Neural crest cell (in vitro differentiated cells): ENCODE results near the gene HOXC13. TPM values are rescaled to one million over a fixed set of nuclear protein-coding genes. Genes with fewer than 3 reads are reported as not detected.

ENCODE experiments used
- DNase-seq: peaks from one replicate; pipeline ENCODE4 v3.0.0; 2021; ENCODE audit warnings: low read depth, mixed read lengths, low spot score
- H3K27ac Mint-ChIP-seq: one replicate; pipeline ENCODE4 v1.8.0; 2021; ENCODE audit warnings: mild to moderate bottlenecking, mixed read lengths; ENCODE audit not compliant: unreplicated experiment
- H3K27me3 Mint-ChIP-seq: 2 replicates; pipeline ENCODE4 v1.8.0; 2021; ENCODE audit warnings: low read depth, mild to moderate bottlenecking, mixed read lengths
- H3K36me3 Mint-ChIP-seq: 2 replicates; pipeline ENCODE4 v1.8.0; 2021; ENCODE audit warnings: low read depth, mild to moderate bottlenecking, mixed read lengths
- H3K4me1 Mint-ChIP-seq: 2 replicates; pipeline ENCODE4 v1.8.0; 2021; ENCODE audit warnings: mixed read lengths
- H3K4me3 Mint-ChIP-seq: one replicate; pipeline ENCODE4 v1.8.0; 2021; ENCODE audit warnings: mild to moderate bottlenecking, mixed read lengths
- H3K9me3 Mint-ChIP-seq: 2 replicates; pipeline ENCODE4 v1.8.0; 2021; ENCODE audit warnings: mixed read lengths
- total RNA-seq: library from RNA; stranded (reverse); gene quantifications from 2 replicates; pipeline ENCODE4 v1.2.1, GENCODE V29; 2021
- TF ChIP-seq, protein P1 (sequence below): fragments of 200-600 bp; sonication (generic); conservative IDR thresholded peaks from 2 replicates; pipeline ENCODE4 v1.5.0; 2021; ENCODE audit warnings: antibody characterized with exemption, mild to moderate bottlenecking

HOXC13 gene
- total RNA-seq, 1 donor from 2014 or later, result not detected

GRCh38 chr12:53941750-53942149, 3.1 kb downstream of the HOXC13 start:
- DNase-seq, result no peak
- Mint-ChIP-seq H3K27me3 (peaks cover 98% of the 10 kb centered on the region), H3K9me3 (no peaks in the 10 kb centered on the region), H3K4me1 (no peaks in the 10 kb centered on the region), H3K4me3 (no peak overlapping the region), H3K27ac (no peak overlapping the region), H3K36me3 (no peaks in the 10 kb centered on the region)
- TF ChIP-seq, protein P1, sequence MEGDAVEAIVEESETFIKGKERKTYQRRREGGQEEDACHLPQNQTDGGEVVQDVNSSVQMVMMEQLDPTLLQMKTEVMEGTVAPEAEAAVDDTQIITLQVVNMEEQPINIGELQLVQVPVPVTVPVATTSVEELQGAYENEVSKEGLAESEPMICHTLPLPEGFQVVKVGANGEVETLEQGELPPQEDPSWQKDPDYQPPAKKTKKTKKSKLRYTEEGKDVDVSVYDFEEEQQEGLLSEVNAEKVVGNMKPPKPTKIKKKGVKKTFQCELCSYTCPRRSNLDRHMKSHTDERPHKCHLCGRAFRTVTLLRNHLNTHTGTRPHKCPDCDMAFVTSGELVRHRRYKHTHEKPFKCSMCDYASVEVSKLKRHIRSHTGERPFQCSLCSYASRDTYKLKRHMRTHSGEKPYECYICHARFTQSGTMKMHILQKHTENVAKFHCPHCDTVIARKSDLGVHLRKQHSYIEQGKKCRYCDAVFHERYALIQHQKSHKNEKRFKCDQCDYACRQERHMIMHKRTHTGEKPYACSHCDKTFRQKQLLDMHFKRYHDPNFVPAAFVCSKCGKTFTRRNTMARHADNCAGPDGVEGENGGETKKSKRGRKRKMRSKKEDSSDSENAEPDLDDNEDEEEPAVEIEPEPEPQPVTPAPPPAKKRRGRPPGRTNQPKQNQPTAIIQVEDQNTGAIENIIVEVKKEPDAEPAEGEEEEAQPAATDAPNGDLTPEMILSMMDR, result no peak

DNA sequence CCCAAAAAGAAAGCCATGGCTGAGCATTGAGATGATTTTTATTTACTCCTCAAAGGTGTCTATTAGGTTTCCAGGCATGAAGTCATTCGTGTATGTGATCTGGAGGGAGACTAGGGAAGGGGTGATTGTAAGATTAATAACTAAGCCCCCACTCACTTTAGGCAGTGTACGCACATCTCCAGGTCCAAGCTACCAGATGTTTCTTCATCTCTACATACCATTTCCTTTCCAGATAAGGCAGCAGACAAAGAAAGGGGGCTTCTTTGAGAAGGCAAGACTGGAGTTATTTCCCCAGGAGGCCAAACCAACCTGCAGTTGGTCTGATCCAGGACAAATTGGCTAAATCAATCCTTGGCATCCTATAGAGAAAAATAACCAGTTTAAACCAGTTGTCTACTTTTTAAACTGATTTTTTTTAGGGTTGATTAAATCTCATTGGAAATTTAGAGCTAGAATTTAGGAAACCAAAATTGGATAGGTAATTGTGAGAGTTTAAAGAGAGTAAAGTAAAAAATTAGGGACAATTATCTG, 3.9 kb downstream of the HOXC13 start:
- no peak for DNase-seq
- no peaks in the 10 kb centered on the region for H3K9me3 Mint-ChIP-seq
- no peaks in the 10 kb centered on the region for H3K36me3 Mint-ChIP-seq
- no peak overlapping the region for H3K4me3 Mint-ChIP-seq
- TF ChIP-seq, protein P1, result no peak
- peaks cover 98% of the 10 kb centered on the region for H3K27me3 Mint-ChIP-seq
- H3K4me1 Mint-ChIP-seq, result no peaks in the 10 kb centered on the region
- H3K27ac Mint-ChIP-seq, result no peak overlapping the region

DNA sequence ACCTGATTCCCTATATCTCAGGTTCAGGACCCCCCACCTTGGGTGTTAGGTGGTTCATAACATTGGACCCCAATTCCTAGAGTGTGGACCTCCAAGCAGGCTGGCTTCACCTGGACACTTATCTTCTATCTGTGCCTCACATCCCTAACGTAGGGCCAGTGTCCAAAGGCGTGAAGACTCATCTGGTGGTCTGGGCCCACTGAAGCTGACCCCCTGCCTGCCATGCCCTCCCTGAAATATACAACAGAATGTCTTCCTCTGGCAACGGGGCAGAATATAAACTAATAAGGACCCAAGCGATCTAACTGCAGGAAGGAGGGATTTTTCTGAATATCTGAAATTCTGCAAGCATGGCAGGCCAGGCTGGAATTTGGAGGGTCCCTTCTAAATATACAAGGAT, 5.6 kb downstream of the HOXC13 start:
- H3K27ac Mint-ChIP-seq, result no peak overlapping the region
- TF ChIP-seq, protein P1, result no peak
- H3K9me3 Mint-ChIP-seq, result no peaks in the 10 kb centered on the region
- no peaks in the 10 kb centered on the region for H3K4me1 Mint-ChIP-seq
- H3K27me3 Mint-ChIP-seq, result peaks cover 99% of the 10 kb centered on the region
- no peak for DNase-seq
- no peak overlapping the region for H3K4me3 Mint-ChIP-seq
- H3K36me3 Mint-ChIP-seq, result peaks cover 4% of the 10 kb centered on the region

- H3K36me3 Mint-ChIP-seq, result peaks cover 4% of the 10 kb centered on the region
Measured at GRCh38 chr12:53944907-53945847, 6.5 kb downstream of the HOXC13 start.

GRCh38 chr12:53947743-53948142, 9.1 kb downstream of the HOXC13 start:
- Mint-ChIP-seq H3K27ac (no peak overlapping the region), H3K4me1 (no peaks in the 10 kb centered on the region), H3K4me3 (no peak overlapping the region), H3K27me3 (peaks cover 100% of the 10 kb centered on the region), H3K36me3 (peaks cover 4% of the 10 kb centered on the region), H3K9me3 (no peaks in the 10 kb centered on the region)
- no peak for DNase-seq
- TF ChIP-seq, protein P1, result no peak

More at GRCh38 chr12:53944907-53945847, 6.5 kb downstream of the HOXC13 start:
- Mint-ChIP-seq H3K27ac (no peak overlapping the region), H3K27me3 (peaks cover 99% of the 10 kb centered on the region), H3K9me3 (no peaks in the 10 kb centered on the region), H3K4me3 (no peak overlapping the region), H3K4me1 (no peaks in the 10 kb centered on the region)
- DNase-seq, result no peak
- TF ChIP-seq, protein P1, result no peak
